Measurements from ENCODE around the gene TARBP2. TPM values are rescaled to one million over a fixed set of nuclear protein-coding genes. Genes with fewer than 3 reads are reported as not detected.

TARBP2 gene
- total RNA-seq, 1 experiment from 2014 or later, result 82.0 TPM

- ChIA-PET POLR2A (ENCODE audit: unreplicated experiment) (no interaction called here), CTCF (interaction anchor here (0.6 to 0.7 kb wide), 2 partner anchors 24 to 186 kb away, joined by 5 to 9 read pairs; no protein-coding TSS in a partner anchor)
- no TSS peak for BruUV-seq (replicated peaks)
- no peak overlapping the region for H3K4me3 ChIP-seq (ENCODE audit: low read length)
- H3K79me2 ChIP-seq (ENCODE audit: low read length), result peaks cover 27% of the 10 kb centered on the region
- H3K36me3 ChIP-seq (ENCODE audit: low read depth, low read length), result peaks cover 21% of the 10 kb centered on the region; the same call in 1 of the 2 replicates
- DNase-seq, result peak; percentile 53
- H3K9me3 ChIP-seq (ENCODE audit: low read length), result no peaks in the 10 kb centered on the region
- no peaks in the 10 kb centered on the region for H3K9me2 ChIP-seq (replicated peaks; ENCODE audit: low read length)
- no peaks in the 10 kb centered on the region for H4K20me1 ChIP-seq (ENCODE audit: low read length)
- peaks cover 28% of the 10 kb centered on the region for H3K4me1 ChIP-seq (ENCODE audit: insufficient read depth, low read length)
- no peak overlapping the region for H3K4me2 ChIP-seq (ENCODE audit: low read length)
- H3K27ac ChIP-seq (ENCODE audit: low read length), result peak overlapping the region; percentile 42
- intact Hi-C loops (cut with micrococcal nuclease), result no loop called here
- no peaks in the 10 kb centered on the region for H3F3A ChIP-seq (ENCODE audit: low read length, unreplicated experiment)
- ATAC-seq, result peak; percentile 31
- H3K27me3 ChIP-seq (ENCODE audit: low read length), result no peaks in the 10 kb centered on the region
- H3K9ac ChIP-seq (ENCODE audit: low read length), result 0 out of 2 replicates have a peak overlapping the region, but pooled peaks have one; percentile 20
- TF ChIP-seq CTCF (conservative IDR thresholded peaks at IDR 0.05; ENCODE audit: low read depth, low read length), result no peak
- no peak for TF ChIP-seq EZH2 (IDR thresholded peaks at IDR 0.05; ENCODE audit: low read length, unreplicated experiment)
- no peak for TF ChIP-seq EZH2phosphoT487 (IDR thresholded peaks at IDR 0.05; ENCODE audit: borderline replicate concordance, low read length)
- H2AFZ ChIP-seq (ENCODE audit: low read length), result no peak overlapping the region
These were observed 4.7 kb downstream of the TARBP2 start for GRCh38 chr12:53505555-53506449.

- DNase-seq (no peak), ATAC-seq (peak; percentile 5)
- Histone ChIP-seq H3K9me3 (ENCODE audit: low read length) (no peaks in the 10 kb centered on the region), H3K27ac (ENCODE audit: low read length) (peak overlapping the region; percentile 23; the same call in 1 of the 2 replicates), H3K36me3 (ENCODE audit: low read depth, low read length) (peaks cover 21% of the 10 kb centered on the region; the same call in 1 of the 2 replicates), H3K79me2 (ENCODE audit: low read length) (peaks cover 26% of the 10 kb centered on the region), H3K9me2 (replicated peaks; ENCODE audit: low read length) (no peaks in the 10 kb centered on the region), H3K27me3 (ENCODE audit: low read length) (no peaks in the 10 kb centered on the region), H3K9ac (ENCODE audit: low read length) (no peak overlapping the region), H3K4me3 (ENCODE audit: low read length) (no peak overlapping the region), H2AFZ (ENCODE audit: low read length) (no peak overlapping the region), H3K4me1 (ENCODE audit: insufficient read depth, low read length) (peaks cover 28% of the 10 kb centered on the region), H3F3A (ENCODE audit: low read length, unreplicated experiment) (no peaks in the 10 kb centered on the region), H4K20me1 (ENCODE audit: low read length) (no peaks in the 10 kb centered on the region), H3K4me2 (ENCODE audit: low read length) (no peak overlapping the region)
- BruUV-seq (replicated peaks), result no TSS peak
- TF ChIP-seq EZH2phosphoT487 (IDR thresholded peaks at IDR 0.05; ENCODE audit: borderline replicate concordance, low read length) (no peak), EZH2 (IDR thresholded peaks at IDR 0.05; ENCODE audit: low read length, unreplicated experiment) (no peak)
- intact Hi-C loops (cut with micrococcal nuclease), result no loop called here
- CTCF ChIA-PET, result interaction anchor here (0.6 kb wide), 1 partner anchor 116 kb away, joined by 5 read pairs; no protein-coding TSS in a partner anchor
- POLR2A ChIA-PET (ENCODE audit: unreplicated experiment), result no interaction called here
These were observed 5.3 kb downstream of the TARBP2 start for GRCh38 chr12:53506450-53506785.

GRCh38 chr12:53506881-53507602, 6.0 kb downstream of the TARBP2 start, which contains the start of gene NPFF:
TSS of gene NPFF (minus strand) at chr12:53507484. CDS start at chr12:53507474, 10 bp downstream.
- CTCF ChIA-PET, result interaction anchor here (0.6 kb wide), 1 partner anchor 116 kb away, joined by 5 read pairs; no protein-coding TSS in a partner anchor
- intact Hi-C loops (cut with micrococcal nuclease), result no loop called here
- H3K27ac ChIP-seq (ENCODE audit: low read length), result peak within 1 kb of the TSS; percentile 23; the same call in 1 of the 2 replicates

More at GRCh38 chr12:53506881-53507602, 6.0 kb downstream of the TARBP2 start, which contains the start of gene NPFF:
- Histone ChIP-seq H3K9ac (ENCODE audit: low read length) (no peak within 1 kb of the TSS), H3K4me1 (ENCODE audit: insufficient read depth, low read length) (peaks cover 21% of the 10 kb centered on the region), H3K9me2 (replicated peaks; ENCODE audit: low read length) (no peaks in the 10 kb centered on the region), H3K4me3 (ENCODE audit: low read length) (no peak within 1 kb of the TSS), H2AFZ (ENCODE audit: low read length) (no peak within 1 kb of the TSS), H4K20me1 (ENCODE audit: low read length) (no peaks in the 10 kb centered on the region), H3K27me3 (ENCODE audit: low read length) (no peaks in the 10 kb centered on the region), H3K9me3 (ENCODE audit: low read length) (no peaks in the 10 kb centered on the region), H3K4me2 (ENCODE audit: low read length) (no peak within 1 kb of the TSS), H3K36me3 (ENCODE audit: low read depth, low read length) (peaks cover 21% of the 10 kb centered on the region; the same call in 1 of the 2 replicates), H3K79me2 (ENCODE audit: low read length) (peaks cover 20% of the 10 kb centered on the region), H3F3A (ENCODE audit: low read length, unreplicated experiment) (no peaks in the 10 kb centered on the region)
- TF ChIP-seq EZH2phosphoT487 (IDR thresholded peaks at IDR 0.05; ENCODE audit: borderline replicate concordance, low read length) (no peak), EZH2 (IDR thresholded peaks at IDR 0.05; ENCODE audit: low read length, unreplicated experiment) (no peak), CTCF (conservative IDR thresholded peaks at IDR 0.05; ENCODE audit: low read depth, low read length) (no peak)
- no TSS peak for BruUV-seq (replicated peaks)
- ATAC-seq (no peak), DNase-seq (no peak)
- POLR2A ChIA-PET (ENCODE audit: unreplicated experiment), result no interaction called here

All from PC-3 (cell line).